ENCODE measurements around the gene TLR5. TPM values are rescaled to one million over a fixed set of nuclear protein-coding genes. Genes with fewer than 3 reads are reported as not detected.
A peak's percentile ranks its signal among the peaks of the same experiment; 100 is the strongest.

Gene TLR5
- total and polyA plus RNA-seq, 2 of the 4 experiments (the other 2 are of a cell fraction), result 0.09 to 0.18 TPM

DNA sequence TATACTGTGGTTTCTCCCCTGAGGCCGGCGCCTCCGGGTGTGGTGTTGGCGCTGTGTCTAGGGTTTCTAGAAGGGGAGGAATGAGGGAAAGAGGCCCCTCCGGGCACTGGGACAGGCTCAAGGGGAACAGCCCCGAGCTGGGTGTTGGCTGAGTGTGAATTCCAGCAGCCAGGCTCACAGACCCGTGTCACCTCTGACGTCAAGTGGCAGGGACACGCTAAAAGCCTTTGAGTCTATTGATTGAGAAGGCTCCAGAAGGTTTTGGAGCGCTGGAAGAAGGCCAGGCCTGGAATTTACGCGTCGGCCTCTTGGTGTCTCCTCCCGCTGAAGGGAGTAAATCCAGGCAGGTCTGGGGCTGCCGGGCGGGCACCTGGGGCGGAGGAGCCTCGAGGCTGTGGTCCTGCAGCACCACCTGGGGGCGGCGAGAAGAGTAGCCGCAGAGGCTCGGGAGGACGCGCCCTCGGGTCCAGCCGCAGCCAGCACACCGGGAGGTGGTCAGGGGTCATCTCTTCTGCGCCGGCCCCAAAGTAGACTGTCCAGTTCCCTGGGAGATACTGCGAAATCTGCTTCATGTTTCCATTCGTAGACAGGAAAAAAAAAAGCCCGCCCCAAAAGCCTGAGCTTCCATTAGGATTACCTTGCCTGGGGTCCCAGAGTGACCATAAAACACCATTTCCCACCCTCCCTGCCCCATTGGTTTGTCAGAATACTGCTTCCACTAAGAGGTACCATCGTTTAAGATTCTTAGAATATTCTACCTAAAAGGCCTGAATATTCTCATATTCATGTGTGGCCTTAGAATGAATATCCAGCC lies 61.7 kb downstream of the TLR5 start:
- in situ Hi-C loops (cut with MboI; ENCODE audit: low sequenced_read_pairs), result no loop called here
- H3K27ac ChIP-seq (ENCODE audit: insufficient read depth, low read length), result no peak overlapping the region
- H3K56ac ChIP-seq (ENCODE audit: extremely low read depth, insufficient read depth, low read length), result no peak overlapping the region
- no peak overlapping the region for H2AK5ac ChIP-seq (ENCODE audit: low read depth, low read length)
- H2BK120ac ChIP-seq (ENCODE audit: low read depth, low read length), result no peak overlapping the region
- ATAC-seq (ENCODE audit: low read depth) (peak; percentile 98), DNase-seq (peak; percentile 73)
- dilution Hi-C loops (cut with HindIII; ENCODE audit: low sequenced_read_pairs, unreplicated experiment), result loop anchor here (25.0 kb wide), 1 partner anchor 294 kb away; no protein-coding TSS in a partner anchor
- H2BK20ac ChIP-seq (ENCODE audit: low read depth, low read length), result no peak overlapping the region
- peak overlapping the region; percentile 88 for H2AFZ ChIP-seq (replicated peaks; ENCODE audit: low read length, poor library complexity)
- H3K4ac ChIP-seq (ENCODE audit: low read depth, low read length), result no peak overlapping the region
- BruUV-seq (replicated peaks), result no TSS peak
- H3K9me3 ChIP-seq (ENCODE audit: control insufficient read depth, insufficient read depth, low read length), result no peaks in the 10 kb centered on the region
- no peak overlapping the region for H4K8ac ChIP-seq (ENCODE audit: low read depth in 2 of 2, low read length in 2 of 2)
- peak overlapping the region; percentile 51 for H3K4me2 ChIP-seq (ENCODE audit: low read depth, low read length)
- H2AK9ac ChIP-seq (replicated peaks; ENCODE audit: low read depth, low read length, poor library complexity), result peak overlapping the region; percentile 70
- no peaks in the 10 kb centered on the region for H3K9me1 ChIP-seq (ENCODE audit: insufficient read depth, low read length)
- no peak overlapping the region for H3K18ac ChIP-seq (ENCODE audit: low read depth, low read length)
- no peak overlapping the region for H4K91ac ChIP-seq (ENCODE audit: insufficient read depth, low read depth, low read length)
- POLR2A ChIA-PET (ENCODE audit: unreplicated experiment), result no interaction called here
- no peaks in the 10 kb centered on the region for H3K36me3 ChIP-seq (ENCODE audit: control insufficient read depth, insufficient read depth, low read length)
- H3K23ac ChIP-seq (ENCODE audit: low read depth, low read length), result no peak overlapping the region
- H3K14ac ChIP-seq (replicated peaks; ENCODE audit: low read depth, low read length), result no peak overlapping the region
- intact Hi-C loops (cut with micrococcal nuclease), result loop anchor here (1.0 kb wide), 2 partner anchors 289 to 343 kb away; no protein-coding TSS in a partner anchor
- H2BK15ac ChIP-seq (ENCODE audit: low read depth, low read length), result no peak overlapping the region
- no peaks in the 10 kb centered on the region for H4K20me1 ChIP-seq (ENCODE audit: insufficient read depth, low read length)
- no peak overlapping the region for H3K9ac ChIP-seq (ENCODE audit: low read depth, low read length)
- TF ChIP-seq RFX5 (IDR thresholded peaks at IDR 0.05; ENCODE audit: low read depth, low read length) (no peak), POLR2A (IDR thresholded peaks at IDR 0.05; ENCODE audit: low read depth, low read length) (no peak), CEBPB (IDR thresholded peaks at IDR 0.05; ENCODE audit: low read depth, low read length) (no peak), SMC3 (IDR thresholded peaks at IDR 0.05; ENCODE audit: low read depth, low read length) (peak; percentile 98), RAD21 (IDR thresholded peaks at IDR 0.05; ENCODE audit: low read length) (peak; percentile 98)
- TF ChIP-seq, protein P1, sequence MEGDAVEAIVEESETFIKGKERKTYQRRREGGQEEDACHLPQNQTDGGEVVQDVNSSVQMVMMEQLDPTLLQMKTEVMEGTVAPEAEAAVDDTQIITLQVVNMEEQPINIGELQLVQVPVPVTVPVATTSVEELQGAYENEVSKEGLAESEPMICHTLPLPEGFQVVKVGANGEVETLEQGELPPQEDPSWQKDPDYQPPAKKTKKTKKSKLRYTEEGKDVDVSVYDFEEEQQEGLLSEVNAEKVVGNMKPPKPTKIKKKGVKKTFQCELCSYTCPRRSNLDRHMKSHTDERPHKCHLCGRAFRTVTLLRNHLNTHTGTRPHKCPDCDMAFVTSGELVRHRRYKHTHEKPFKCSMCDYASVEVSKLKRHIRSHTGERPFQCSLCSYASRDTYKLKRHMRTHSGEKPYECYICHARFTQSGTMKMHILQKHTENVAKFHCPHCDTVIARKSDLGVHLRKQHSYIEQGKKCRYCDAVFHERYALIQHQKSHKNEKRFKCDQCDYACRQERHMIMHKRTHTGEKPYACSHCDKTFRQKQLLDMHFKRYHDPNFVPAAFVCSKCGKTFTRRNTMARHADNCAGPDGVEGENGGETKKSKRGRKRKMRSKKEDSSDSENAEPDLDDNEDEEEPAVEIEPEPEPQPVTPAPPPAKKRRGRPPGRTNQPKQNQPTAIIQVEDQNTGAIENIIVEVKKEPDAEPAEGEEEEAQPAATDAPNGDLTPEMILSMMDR (conservative IDR thresholded peaks at IDR 0.05; ENCODE audit: low read depth, low read length), result peak; percentile 91
- H3K4me1 ChIP-seq (ENCODE audit: control insufficient read depth, insufficient read depth, low read length), result no peaks in the 10 kb centered on the region
- no peaks in the 10 kb centered on the region for H3K79me1 ChIP-seq (ENCODE audit: low read depth in 1 of 2, low read length in 2 of 2)
- no peak overlapping the region for H4K5ac ChIP-seq (ENCODE audit: low read depth, low read length)
- 4% methylated on average over 20 of the region's 33 CpGs; no CpG with 5 or more reads in 1 of the 2 experiments for WGBS, 2 experiments (ENCODE audit: extremely low coverage in 2 of 2, insufficient read length in 1 of 2)
- H3K27me3 ChIP-seq (ENCODE audit: control insufficient read depth, insufficient read depth, low read length), result peaks cover 52% of the 10 kb centered on the region
- CTCF ChIA-PET, result interaction anchor here (0.5 to 1.5 kb wide), 13 partner anchors 9 to 1336 kb away, joined by 3 to 8 read pairs (median 4); no protein-coding TSS in a partner anchor
- no peak overlapping the region for H2BK5ac ChIP-seq (ENCODE audit: low read depth, low read length, poor library complexity, severe bottlenecking)
- peak overlapping the region; percentile 26 for H3K4me3 ChIP-seq (ENCODE audit: insufficient read depth, low read depth, low read length)
